ENCODE measurements around the gene PDLIM7.

PDLIM7 gene

GRCh38 chr5:177524941-177525655, 27.7 kb upstream of the PDLIM7 start:
- peak in 4 of 58 donors; percentile 6 to 39 (median 20) for DNase-seq

- DNase-seq = no peak
Measured at GRCh38 chr5:177524539-177524900, 27.1 kb upstream of the PDLIM7 start.

- DNase-seq = no peak
Measured at GRCh38 chr5:177523711-177524538, 26.5 kb upstream of the PDLIM7 start.

GRCh38 chr5:177520916-177521513, 23.6 kb upstream of the PDLIM7 start:
- DNase-seq = peak in 5 of 58 donors; percentile 9 to 31 (median 18)

GRCh38 chr5:177520271-177520670, 22.9 kb upstream of the PDLIM7 start:
- DNase-seq = no peak

GRCh38 chr5:177519463-177520235, 22.2 kb upstream of the PDLIM7 start:
- no peak for DNase-seq

GRCh38 chr5:177516601-177517568, 19.5 kb upstream of the PDLIM7 start, which contains the start of gene DDX41:
DDX41 (minus strand) TSS chr5:177516961; CDS start chr5:177516945, 16 bp downstream.
- DNase-seq = peak; percentile 84 to 99 (median 97)

- no peak for DNase-seq
Measured at GRCh38 chr5:177515580-177515979, 18.2 kb upstream of the PDLIM7 start.

- DNase-seq = no peak
Measured at GRCh38 chr5:177514541-177514940, 17.1 kb upstream of the PDLIM7 start.

GRCh38 chr5:177513500-177513899, 16.1 kb upstream of the PDLIM7 start:
- DNase-seq = no peak

GRCh38 chr5:177512736-177513380, 15.5 kb upstream of the PDLIM7 start:
- DNase-seq = no peak

GRCh38 chr5:177511796-177512675, 14.6 kb upstream of the PDLIM7 start:
- DNase-seq = no peak

GRCh38 chr5:177511181-177511580, 13.8 kb upstream of the PDLIM7 start:
- DNase-seq = no peak

- DNase-seq = no peak
Measured at GRCh38 chr5:177510567-177511053, 13.2 kb upstream of the PDLIM7 start.

- no peak for DNase-seq
Measured at GRCh38 chr5:177509991-177510566, 12.7 kb upstream of the PDLIM7 start.

- DNase-seq = peak in 3 of 58 donors; percentile 7 to 10 (median 8)
Measured at GRCh38 chr5:177509381-177509951, 12.1 kb upstream of the PDLIM7 start, which contains the start of gene DOK3. DOK3 (minus strand) TSS chr5:177509826; CDS start chr5:177509540, 286 bp downstream.

- no peak for DNase-seq
Measured at GRCh38 chr5:177508837-177509236, 11.4 kb upstream of the PDLIM7 start.
